Activated CD4-positive, alpha-beta memory T cell treated with anti-CD3 and anti-CD28 coated beads, Interleukin-2, amount 10 ng/mL, durations not matched to agents 7 days and 5 days (primary cell): Measurements from ENCODE around the gene PITRM1. TPM values are rescaled to one million over a fixed set of nuclear protein-coding genes. Genes with fewer than 3 reads are reported as not detected.

Source experiments
- CTCF ChIA-PET: fragments of 350-600 bp; sonication (Branson Sonifier 250); formaldehyde crosslinking; loops from one replicate; lab custom pipeline; 2021; ENCODE audit warnings: antibody characterized with exemption, inconsistent platforms; lab: Charles Lee
- POLR2A ChIA-PET: fragments of 350-600 bp; sonication (Branson Sonifier 250); formaldehyde crosslinking; loops from one replicate; lab custom pipeline; 2021; ENCODE audit warnings: antibody characterized with exemption; lab: Charles Lee
- DNase-seq: peaks from one replicate; pipeline ENCODE4 v3.0.0-alpha.2; 2020
- H3K27ac Mint-ChIP-seq: one replicate; pipeline ENCODE4 v1.8.0; 2021; ENCODE audit warnings: mild to moderate bottlenecking, mixed read lengths
- H3K27me3 Mint-ChIP-seq: one replicate; pipeline ENCODE4 v1.8.0; 2021; ENCODE audit warnings: mixed read lengths
- H3K36me3 Mint-ChIP-seq: one replicate; pipeline ENCODE4 v1.8.0; 2021; ENCODE audit warnings: low read depth, mixed read lengths
- H3K4me1 Mint-ChIP-seq: one replicate; pipeline ENCODE4 v1.8.0; 2021; ENCODE audit warnings: mixed read lengths
- H3K4me3 Mint-ChIP-seq: one replicate; pipeline ENCODE4 v1.8.0; 2021; ENCODE audit warnings: mild to moderate bottlenecking, mixed read lengths
- H3K9me3 Mint-ChIP-seq: one replicate; pipeline ENCODE4 v1.8.0; 2021; ENCODE audit warnings: mixed read lengths
- total RNA-seq, 2 experiments: library from RNA; stranded (reverse); gene quantifications; one replicate each; pipeline ENCODE4 v1.2.3, GENCODE V29; 2021

The PITRM1 gene
- total RNA-seq, 2 experiments from 2014 or later: 53.7 to 56.7 TPM

GRCh38 chr10:3105905-3106304 is 66.7 kb downstream of the PITRM1 start:
- no peaks in the 10 kb centered on the region for H3K4me1 Mint-ChIP-seq
- H3K9me3 Mint-ChIP-seq: no peaks in the 10 kb centered on the region
- H3K36me3 Mint-ChIP-seq: peaks cover 75% of the 10 kb centered on the region
- ChIA-PET CTCF (no interaction called here), POLR2A (no interaction called here)
- no peak overlapping the region for H3K4me3 Mint-ChIP-seq
- no peak overlapping the region for H3K27ac Mint-ChIP-seq
- H3K27me3 Mint-ChIP-seq: no peaks in the 10 kb centered on the region
- no peak for DNase-seq

GRCh38 chr10:3105166-3105565 is 67.4 kb downstream of the PITRM1 start:
- Mint-ChIP-seq H3K4me1 (no peaks in the 10 kb centered on the region), H3K4me3 (no peak overlapping the region), H3K36me3 (peaks cover 74% of the 10 kb centered on the region), H3K27ac (no peak overlapping the region), H3K9me3 (no peaks in the 10 kb centered on the region), H3K27me3 (no peaks in the 10 kb centered on the region)
- POLR2A ChIA-PET: no interaction called here
- CTCF ChIA-PET: no interaction called here
- DNase-seq: no peak

- Mint-ChIP-seq H3K27me3 (no peaks in the 10 kb centered on the region), H3K36me3 (peaks cover 77% of the 10 kb centered on the region), H3K4me3 (no peak overlapping the region), H3K27ac (no peak overlapping the region), H3K4me1 (peaks cover 2% of the 10 kb centered on the region), H3K9me3 (no peaks in the 10 kb centered on the region)
- no peak for DNase-seq
- ChIA-PET POLR2A (no interaction called here), CTCF (no interaction called here)
Observed at GRCh38 chr10:3104251-3104918, 68.2 kb downstream of the PITRM1 start.

- H3K4me1 Mint-ChIP-seq: peaks cover 4% of the 10 kb centered on the region
- no peak for DNase-seq
- peaks cover 77% of the 10 kb centered on the region for H3K36me3 Mint-ChIP-seq
- H3K27me3 Mint-ChIP-seq: no peaks in the 10 kb centered on the region
- no peaks in the 10 kb centered on the region for H3K9me3 Mint-ChIP-seq
- ChIA-PET CTCF (interaction anchor here (0.5 kb wide), 1 partner anchor 11 kb away, joined by 3 read pairs; no protein-coding TSS in a partner anchor), POLR2A (no interaction called here)
- H3K4me3 Mint-ChIP-seq: no peak overlapping the region
- no peak overlapping the region for H3K27ac Mint-ChIP-seq
Observed at GRCh38 chr10:3103646-3104045, 68.9 kb downstream of the PITRM1 start.

- ChIA-PET CTCF (interaction anchor here (0.5 kb wide), 1 partner anchor 10 kb away, joined by 3 read pairs; no protein-coding TSS in a partner anchor), POLR2A (no interaction called here)
- DNase-seq: no peak
- Mint-ChIP-seq H3K27me3 (no peaks in the 10 kb centered on the region), H3K4me3 (no peak overlapping the region), H3K9me3 (no peaks in the 10 kb centered on the region), H3K36me3 (peaks cover 73% of the 10 kb centered on the region), H3K27ac (no peak overlapping the region), H3K4me1 (peaks cover 7% of the 10 kb centered on the region)
Observed at GRCh38 chr10:3102720-3103427, 69.7 kb downstream of the PITRM1 start.

- ChIA-PET POLR2A (interaction anchor here (1.7 kb wide), 1 partner anchor 10 kb away, joined by 7 read pairs; no protein-coding TSS in a partner anchor), CTCF (interaction anchor here (0.5 kb wide), 1 partner anchor 21 kb away, joined by 5 read pairs; no protein-coding TSS in a partner anchor)
- Mint-ChIP-seq H3K27me3 (no peaks in the 10 kb centered on the region), H3K4me1 (peaks cover 18% of the 10 kb centered on the region), H3K27ac (no peak overlapping the region), H3K4me3 (no peak overlapping the region), H3K36me3 (peaks cover 68% of the 10 kb centered on the region), H3K9me3 (no peaks in the 10 kb centered on the region)
- DNase-seq: no peak
Observed at GRCh38 chr10:3100856-3101640, 71.5 kb downstream of the PITRM1 start.

- H3K27ac Mint-ChIP-seq: no peak overlapping the region
- H3K36me3 Mint-ChIP-seq: peaks cover 64% of the 10 kb centered on the region
- no peaks in the 10 kb centered on the region for H3K27me3 Mint-ChIP-seq
- peaks cover 26% of the 10 kb centered on the region for H3K4me1 Mint-ChIP-seq
- no peaks in the 10 kb centered on the region for H3K9me3 Mint-ChIP-seq
- POLR2A ChIA-PET: interaction anchor here (1.7 kb wide), 1 partner anchor 9 kb away, joined by 7 read pairs; no protein-coding TSS in a partner anchor
- no peak for DNase-seq
- CTCF ChIA-PET: no interaction called here
- H3K4me3 Mint-ChIP-seq: no peak overlapping the region
Observed at GRCh38 chr10:3100093-3100792, 72.3 kb downstream of the PITRM1 start.

- H3K27ac Mint-ChIP-seq: no peak overlapping the region
- peaks cover 65% of the 10 kb centered on the region for H3K36me3 Mint-ChIP-seq
- ChIA-PET CTCF (no interaction called here), POLR2A (no interaction called here)
- H3K27me3 Mint-ChIP-seq: no peaks in the 10 kb centered on the region
- H3K9me3 Mint-ChIP-seq: no peaks in the 10 kb centered on the region
- H3K4me1 Mint-ChIP-seq: peaks cover 34% of the 10 kb centered on the region
- no peak for DNase-seq
- no peak overlapping the region for H3K4me3 Mint-ChIP-seq
Observed at GRCh38 chr10:3099291-3100092, 73.1 kb downstream of the PITRM1 start.

- Mint-ChIP-seq H3K4me1 (peaks cover 42% of the 10 kb centered on the region), H3K4me3 (no peak overlapping the region), H3K9me3 (no peaks in the 10 kb centered on the region), H3K27me3 (no peaks in the 10 kb centered on the region), H3K27ac (no peak overlapping the region), H3K36me3 (peaks cover 68% of the 10 kb centered on the region)
- ChIA-PET POLR2A (no interaction called here), CTCF (no interaction called here)
- no peak for DNase-seq
Observed at GRCh38 chr10:3098689-3099088, 73.9 kb downstream of the PITRM1 start.

- peaks cover 57% of the 10 kb centered on the region for H3K4me1 Mint-ChIP-seq
- DNase-seq: no peak
- H3K36me3 Mint-ChIP-seq: peaks cover 67% of the 10 kb centered on the region
- H3K9me3 Mint-ChIP-seq: no peaks in the 10 kb centered on the region
- H3K27me3 Mint-ChIP-seq: no peaks in the 10 kb centered on the region
- POLR2A ChIA-PET: interaction anchor here (2.3 kb wide), 1 partner anchor 75 kb away, joined by 12 read pairs; the partner anchor contains the start of gene PITRM1
- no peak overlapping the region for H3K4me3 Mint-ChIP-seq
- H3K27ac Mint-ChIP-seq: peak overlapping the region; percentile 73
- CTCF ChIA-PET: no interaction called here
Observed at GRCh38 chr10:3097160-3097559, 75.4 kb downstream of the PITRM1 start.

GRCh38 chr10:3096149-3096548 is 76.4 kb downstream of the PITRM1 start:
- ChIA-PET POLR2A (interaction anchor here (0.9 to 3.0 kb wide), 8 partner anchors 19 to 689 kb away, joined by 3 to 32 read pairs (median 4); partner anchors contain the start of genes KLF6 and PITRM1), CTCF (interaction anchor here (1.1 to 1.4 kb wide), 2 partner anchors 25 to 28 kb away, joined by 3 to 4 read pairs; no protein-coding TSS in a partner anchor)
- Mint-ChIP-seq H3K9me3 (no peaks in the 10 kb centered on the region), H3K27ac (peak overlapping the region; percentile 89), H3K36me3 (peaks cover 66% of the 10 kb centered on the region), H3K27me3 (no peaks in the 10 kb centered on the region), H3K4me3 (peak overlapping the region; percentile 25), H3K4me1 (peaks cover 67% of the 10 kb centered on the region)
- peak; percentile 34 for DNase-seq
